GM12878 (cell line): Measurements from ENCODE around the gene SLC9A3.

Source experiments
- CREM ChIP-seq: IDR thresholded peaks from 2 replicates; pipeline ENCODE4 v1.6.1; 2014; ENCODE audit warnings: antibody characterized with exemption, low read depth
- EP300 ChIP-seq, 2 experiments: fragments of 150-350 bp in 1 of 2; IDR thresholded peaks; 2 replicates each; pipeline ENCODE4 v1.6.1; 2011 to 2012; ENCODE audit warnings: low read depth in 2 of 2, low read length in 2 of 2, borderline replicate concordance in 1 of 2, improper control_type of control experiment in 1 of 2, inconsistent platforms in 1 of 2; ENCODE audit not compliant: control insufficient read depth in 1 of 2
- FOXK2 ChIP-seq: fragments of 450-650 bp; IDR thresholded peaks from 2 replicates; pipeline ENCODE4 v1.6.1; 2017; ENCODE audit warnings: mild to moderate bottlenecking, moderate library complexity
- GATAD2B ChIP-seq: fragments of 450-650 bp; conservative IDR thresholded peaks from 2 replicates; pipeline ENCODE4 v1.6.1; 2017; ENCODE audit warnings: low read depth, mild to moderate bottlenecking, moderate library complexity
- HCFC1 ChIP-seq: fragments of 150-350 bp; IDR thresholded peaks from 2 replicates; pipeline ENCODE4 v1.6.1; 2014; ENCODE audit warnings: low read length
- LARP7 ChIP-seq: fragments of 450-650 bp; IDR thresholded peaks from 2 replicates; pipeline ENCODE4 v1.6.1; 2017; ENCODE audit warnings: mild to moderate bottlenecking
- MXI1 ChIP-seq: fragments of 150-350 bp; IDR thresholded peaks from 2 replicates; pipeline ENCODE4 v1.6.1; 2011; ENCODE audit warnings: low read depth, mild to moderate bottlenecking, inconsistent platforms, low read length, improper control_type of control experiment
- SP1 ChIP-seq: IDR thresholded peaks from one replicate; pipeline ENCODE4 v1.6.1; 2011; ENCODE audit warnings: low read depth, low read length
- TF ChIP-seq, protein P1 (sequence below): IDR thresholded peaks from 2 replicates; pipeline ENCODE4 v1.6.1; 2012; ENCODE audit warnings: low read depth, low read length, improper control_type of control experiment
- TF ChIP-seq, protein P2 (sequence below), 3 experiments: IDR thresholded peaks in 2 of 3; conservative IDR thresholded peaks in 1 of 3; 2 replicates each; pipeline ENCODE4 v1.5.1; 2011; ENCODE audit warnings: low read depth in 3 of 3, low read length in 3 of 3, mild to moderate bottlenecking in 3 of 3, control low read depth in 2 of 3, moderate library complexity in 2 of 3, inconsistent platforms in 1 of 3, mixed read lengths in 1 of 3; ENCODE audit not compliant: control insufficient read depth in 2 of 3, insufficient read depth in 1 of 3; ENCODE audit errors: extremely low read depth in 1 of 3
- TF ChIP-seq, protein P3 (sequence below): fragments of 450-650 bp; formaldehyde crosslinking; IDR thresholded peaks from 2 replicates; pipeline ENCODE4 v1.4.0; 2020; ENCODE audit warnings: mild to moderate bottlenecking, moderate library complexity

DNA sequence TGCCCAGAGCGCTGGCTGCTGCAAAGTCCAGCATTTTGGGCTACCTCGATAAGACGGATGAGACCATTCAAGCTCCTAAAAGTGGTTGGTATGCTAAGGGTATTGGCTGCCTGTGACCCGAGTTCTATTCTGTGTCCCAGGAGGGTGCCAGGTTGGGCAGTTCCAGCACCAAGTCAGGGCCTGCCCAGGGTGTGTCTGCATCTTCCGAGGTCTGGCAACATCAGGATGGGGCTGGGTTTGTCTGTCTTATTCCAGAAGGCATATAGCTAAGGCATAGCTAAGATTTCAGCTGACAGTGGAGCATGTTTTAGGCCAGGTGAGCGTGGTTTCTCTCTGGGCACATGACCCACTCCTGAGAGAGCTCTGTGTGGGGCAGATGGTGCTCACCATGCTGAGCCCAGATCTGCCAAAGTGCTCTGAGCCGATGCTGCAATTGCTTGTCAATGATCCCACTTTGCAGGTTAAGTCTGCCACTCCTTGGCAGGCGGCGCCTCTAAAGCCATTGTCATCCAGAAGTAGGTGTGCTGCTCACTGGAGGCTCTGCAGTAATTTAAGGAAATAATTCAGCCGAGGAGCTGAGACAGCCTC is 7.8 kb downstream of the SLC9A3 start:
- TF ChIP-seq MXI1 (no peak), FOXK2 (no peak), SP1 (no peak), GATAD2B (no peak), CREM (no peak), EP300 (IDR thresholded peaks at IDR 0.05; ENCODE audit: borderline replicate concordance in 1 of 2, control insufficient read depth in 1 of 2, low read depth in 2 of 2, low read length in 2 of 2) (no peak), LARP7 (no peak), HCFC1 (no peak)
- TF ChIP-seq, protein P1, sequence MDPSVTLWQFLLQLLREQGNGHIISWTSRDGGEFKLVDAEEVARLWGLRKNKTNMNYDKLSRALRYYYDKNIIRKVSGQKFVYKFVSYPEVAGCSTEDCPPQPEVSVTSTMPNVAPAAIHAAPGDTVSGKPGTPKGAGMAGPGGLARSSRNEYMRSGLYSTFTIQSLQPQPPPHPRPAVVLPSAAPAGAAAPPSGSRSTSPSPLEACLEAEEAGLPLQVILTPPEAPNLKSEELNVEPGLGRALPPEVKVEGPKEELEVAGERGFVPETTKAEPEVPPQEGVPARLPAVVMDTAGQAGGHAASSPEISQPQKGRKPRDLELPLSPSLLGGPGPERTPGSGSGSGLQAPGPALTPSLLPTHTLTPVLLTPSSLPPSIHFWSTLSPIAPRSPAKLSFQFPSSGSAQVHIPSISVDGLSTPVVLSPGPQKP, result no peak
- TF ChIP-seq, protein P2, sequence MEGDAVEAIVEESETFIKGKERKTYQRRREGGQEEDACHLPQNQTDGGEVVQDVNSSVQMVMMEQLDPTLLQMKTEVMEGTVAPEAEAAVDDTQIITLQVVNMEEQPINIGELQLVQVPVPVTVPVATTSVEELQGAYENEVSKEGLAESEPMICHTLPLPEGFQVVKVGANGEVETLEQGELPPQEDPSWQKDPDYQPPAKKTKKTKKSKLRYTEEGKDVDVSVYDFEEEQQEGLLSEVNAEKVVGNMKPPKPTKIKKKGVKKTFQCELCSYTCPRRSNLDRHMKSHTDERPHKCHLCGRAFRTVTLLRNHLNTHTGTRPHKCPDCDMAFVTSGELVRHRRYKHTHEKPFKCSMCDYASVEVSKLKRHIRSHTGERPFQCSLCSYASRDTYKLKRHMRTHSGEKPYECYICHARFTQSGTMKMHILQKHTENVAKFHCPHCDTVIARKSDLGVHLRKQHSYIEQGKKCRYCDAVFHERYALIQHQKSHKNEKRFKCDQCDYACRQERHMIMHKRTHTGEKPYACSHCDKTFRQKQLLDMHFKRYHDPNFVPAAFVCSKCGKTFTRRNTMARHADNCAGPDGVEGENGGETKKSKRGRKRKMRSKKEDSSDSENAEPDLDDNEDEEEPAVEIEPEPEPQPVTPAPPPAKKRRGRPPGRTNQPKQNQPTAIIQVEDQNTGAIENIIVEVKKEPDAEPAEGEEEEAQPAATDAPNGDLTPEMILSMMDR (IDR thresholded peaks at IDR 0.05 in 2 of 3, conservative IDR thresholded peaks at IDR 0.05 in 1 of 3; ENCODE audit: control insufficient read depth in 2 of 3, extremely low read depth in 1 of 3, insufficient read depth in 1 of 3, low read depth in 3 of 3, low read length in 3 of 3), result no peak
- TF ChIP-seq, protein P3, sequence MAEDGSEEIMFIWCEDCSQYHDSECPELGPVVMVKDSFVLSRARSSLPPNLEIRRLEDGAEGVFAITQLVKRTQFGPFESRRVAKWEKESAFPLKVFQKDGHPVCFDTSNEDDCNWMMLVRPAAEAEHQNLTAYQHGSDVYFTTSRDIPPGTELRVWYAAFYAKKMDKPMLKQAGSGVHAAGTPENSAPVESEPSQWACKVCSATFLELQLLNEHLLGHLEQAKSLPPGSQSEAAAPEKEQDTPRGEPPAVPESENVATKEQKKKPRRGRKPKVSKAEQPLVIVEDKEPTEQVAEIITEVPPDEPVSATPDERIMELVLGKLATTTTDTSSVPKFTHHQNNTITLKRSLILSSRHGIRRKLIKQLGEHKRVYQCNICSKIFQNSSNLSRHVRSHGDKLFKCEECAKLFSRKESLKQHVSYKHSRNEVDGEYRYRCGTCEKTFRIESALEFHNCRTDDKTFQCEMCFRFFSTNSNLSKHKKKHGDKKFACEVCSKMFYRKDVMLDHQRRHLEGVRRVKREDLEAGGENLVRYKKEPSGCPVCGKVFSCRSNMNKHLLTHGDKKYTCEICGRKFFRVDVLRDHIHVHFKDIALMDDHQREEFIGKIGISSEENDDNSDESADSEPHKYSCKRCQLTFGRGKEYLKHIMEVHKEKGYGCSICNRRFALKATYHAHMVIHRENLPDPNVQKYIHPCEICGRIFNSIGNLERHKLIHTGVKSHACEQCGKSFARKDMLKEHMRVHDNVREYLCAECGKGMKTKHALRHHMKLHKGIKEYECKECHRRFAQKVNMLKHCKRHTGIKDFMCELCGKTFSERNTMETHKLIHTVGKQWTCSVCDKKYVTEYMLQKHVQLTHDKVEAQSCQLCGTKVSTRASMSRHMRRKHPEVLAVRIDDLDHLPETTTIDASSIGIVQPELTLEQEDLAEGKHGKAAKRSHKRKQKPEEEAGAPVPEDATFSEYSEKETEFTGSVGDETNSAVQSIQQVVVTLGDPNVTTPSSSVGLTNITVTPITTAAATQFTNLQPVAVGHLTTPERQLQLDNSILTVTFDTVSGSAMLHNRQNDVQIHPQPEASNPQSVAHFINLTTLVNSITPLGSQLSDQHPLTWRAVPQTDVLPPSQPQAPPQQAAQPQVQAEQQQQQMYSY (CRISPR knock-in tag), result no peak
